ENCODE results near the gene BAZ2B. TPM values are rescaled to one million over a fixed set of nuclear protein-coding genes. Genes with fewer than 3 reads are reported as not detected.

The BAZ2B gene
- total and polyA plus RNA-seq, 2 of the 13 experiments (the other 11 are each of a cell fraction or from before 2014, with no cell fraction given), result 14.0 to 15.1 TPM

DNA sequence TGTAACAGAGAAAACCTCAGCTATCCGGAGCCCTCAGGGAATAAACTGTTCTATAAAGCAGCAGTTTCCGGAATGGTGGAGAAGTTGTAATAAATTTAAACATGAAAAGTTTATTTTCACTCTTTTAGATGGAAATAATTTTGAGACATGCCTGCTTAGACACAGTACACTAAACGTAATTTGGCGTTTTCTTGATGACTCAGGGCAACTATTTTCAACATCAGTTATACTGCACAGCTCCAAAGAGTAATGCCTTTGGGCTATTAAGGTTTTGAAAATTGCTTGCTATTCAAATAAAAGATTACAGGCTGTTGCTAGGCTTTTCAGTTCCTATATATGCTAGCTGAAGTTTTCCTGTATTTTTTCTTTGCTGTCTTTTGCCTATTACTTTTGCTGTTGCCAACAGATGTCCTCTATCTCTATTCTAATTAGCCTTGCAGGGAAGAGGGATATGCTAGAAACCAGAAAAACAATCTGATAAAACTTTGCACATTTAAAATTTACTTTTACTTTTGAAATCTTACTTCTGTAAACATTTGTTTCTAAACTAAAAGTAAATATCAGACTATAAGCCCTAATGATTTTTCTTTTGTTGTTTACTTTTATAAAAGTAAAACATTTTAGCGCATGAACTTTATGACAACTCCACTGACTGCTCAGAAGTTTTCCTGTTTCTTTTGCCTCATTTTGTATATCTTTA lies 216.5 kb downstream of the BAZ2B start (continued):
- TF ChIP-seq, protein P1, sequence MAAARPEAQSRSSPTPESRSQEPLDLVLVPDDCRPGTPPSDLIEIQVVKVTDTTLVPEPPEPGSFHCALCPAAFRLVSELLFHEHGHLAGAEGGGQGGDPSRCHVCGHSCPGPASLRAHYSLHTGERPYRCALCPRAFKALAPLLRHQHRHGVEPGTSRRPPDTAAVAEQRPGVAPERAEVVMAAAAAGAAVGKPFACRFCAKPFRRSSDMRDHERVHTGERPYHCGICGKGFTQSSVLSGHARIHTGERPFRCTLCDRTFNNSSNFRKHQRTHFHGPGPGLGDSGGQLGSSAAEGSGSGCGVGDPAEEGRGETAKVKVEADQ (CRISPR knock-in tag; IDR thresholded peaks at IDR 0.05; ENCODE audit: borderline replicate concordance), result no peak
- TF ChIP-seq ZFX (CRISPR knock-in tag; IDR thresholded peaks at IDR 0.05; ENCODE audit: low read depth), result no peak
- TF ChIP-seq RARA (CRISPR knock-in tag; IDR thresholded peaks at IDR 0.05), result peak; percentile 61
- TF ChIP-seq, protein P2, sequence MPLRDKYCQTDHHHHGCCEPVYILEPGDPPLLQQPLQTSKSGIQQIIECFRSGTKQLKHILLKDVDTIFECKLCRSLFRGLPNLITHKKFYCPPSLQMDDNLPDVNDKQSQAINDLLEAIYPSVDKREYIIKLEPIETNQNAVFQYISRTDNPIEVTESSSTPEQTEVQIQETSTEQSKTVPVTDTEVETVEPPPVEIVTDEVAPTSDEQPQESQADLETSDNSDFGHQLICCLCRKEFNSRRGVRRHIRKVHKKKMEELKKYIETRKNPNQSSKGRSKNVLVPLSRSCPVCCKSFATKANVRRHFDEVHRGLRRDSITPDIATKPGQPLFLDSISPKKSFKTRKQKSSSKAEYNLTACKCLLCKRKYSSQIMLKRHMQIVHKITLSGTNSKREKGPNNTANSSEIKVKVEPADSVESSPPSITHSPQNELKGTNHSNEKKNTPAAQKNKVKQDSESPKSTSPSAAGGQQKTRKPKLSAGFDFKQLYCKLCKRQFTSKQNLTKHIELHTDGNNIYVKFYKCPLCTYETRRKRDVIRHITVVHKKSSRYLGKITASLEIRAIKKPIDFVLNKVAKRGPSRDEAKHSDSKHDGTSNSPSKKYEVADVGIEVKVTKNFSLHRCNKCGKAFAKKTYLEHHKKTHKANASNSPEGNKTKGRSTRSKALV (CRISPR knock-in tag; IDR thresholded peaks at IDR 0.05), result no peak
- 0 out of 2 replicates have a peak, but pooled peaks have one; percentile 13 for TF ChIP-seq PPARG (CRISPR knock-in tag; conservative IDR thresholded peaks at IDR 0.05)
- no peak for TF ChIP-seq FOXP1 (IDR thresholded peaks at IDR 0.05)
- peak; percentile 37; the same call in 1 of the 2 replicates for TF ChIP-seq FOXP1 (CRISPR knock-in tag; IDR thresholded peaks at IDR 0.05)
- TF ChIP-seq ZSCAN12 (CRISPR knock-in tag; IDR thresholded peaks at IDR 0.05), result no peak
- TF ChIP-seq, protein P3, sequence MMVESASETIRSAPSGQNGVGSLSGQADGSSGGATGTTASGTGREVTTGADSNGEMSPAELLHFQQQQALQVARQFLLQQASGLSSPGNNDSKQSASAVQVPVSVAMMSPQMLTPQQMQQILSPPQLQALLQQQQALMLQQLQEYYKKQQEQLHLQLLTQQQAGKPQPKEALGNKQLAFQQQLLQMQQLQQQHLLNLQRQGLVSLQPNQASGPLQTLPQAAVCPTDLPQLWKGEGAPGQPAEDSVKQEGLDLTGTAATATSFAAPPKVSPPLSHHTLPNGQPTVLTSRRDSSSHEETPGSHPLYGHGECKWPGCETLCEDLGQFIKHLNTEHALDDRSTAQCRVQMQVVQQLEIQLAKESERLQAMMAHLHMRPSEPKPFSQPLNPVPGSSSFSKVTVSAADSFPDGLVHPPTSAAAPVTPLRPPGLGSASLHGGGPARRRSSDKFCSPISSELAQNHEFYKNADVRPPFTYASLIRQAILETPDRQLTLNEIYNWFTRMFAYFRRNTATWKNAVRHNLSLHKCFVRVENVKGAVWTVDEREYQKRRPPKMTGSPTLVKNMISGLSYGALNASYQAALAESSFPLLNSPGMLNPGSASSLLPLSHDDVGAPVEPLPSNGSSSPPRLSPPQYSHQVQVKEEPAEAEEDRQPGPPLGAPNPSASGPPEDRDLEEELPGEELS (CRISPR knock-in tag; IDR thresholded peaks at IDR 0.05), result no peak
- no peak for TF ChIP-seq TFDP2 (CRISPR knock-in tag; IDR thresholded peaks at IDR 0.05)
- TF ChIP-seq KDM1A (CRISPR knock-in tag; IDR thresholded peaks at IDR 0.05), result no peak
- no peak for TF ChIP-seq TCF7 (IDR thresholded peaks at IDR 0.05; ENCODE audit: low read depth)
- no peak for TF ChIP-seq ZNF335 (CRISPR knock-in tag; IDR thresholded peaks at IDR 0.05)
- TF ChIP-seq ZNF782 (CRISPR knock-in tag; IDR thresholded peaks at IDR 0.05; ENCODE audit: borderline replicate concordance), result no peak
- TF ChIP-seq TCF7L2 (IDR thresholded peaks at IDR 0.05; ENCODE audit: low read depth, low read length), result no peak
- no peak for TF ChIP-seq AGO1 (IDR thresholded peaks at IDR 0.05; ENCODE audit: low read depth, low read length, poor library complexity, severe bottlenecking)
- TF ChIP-seq ZNF441 (CRISPR knock-in tag; IDR thresholded peaks at IDR 0.05; ENCODE audit: borderline replicate concordance), result no peak
- no peak for TF ChIP-seq CBX2 (IDR thresholded peaks at IDR 0.05; ENCODE audit: low read depth, low read length)
- no peak for TF ChIP-seq CBX2 (CRISPR knock-in tag; IDR thresholded peaks at IDR 0.05; ENCODE audit: low read depth)
- no peak for TF ChIP-seq MBNL3 (CRISPR knock-in tag; conservative IDR thresholded peaks at IDR 0.05)
- no peak for TF ChIP-seq ZNF253 (CRISPR knock-in tag; IDR thresholded peaks at IDR 0.05; ENCODE audit: borderline replicate concordance)
- TF ChIP-seq FOXA3 (CRISPR knock-in tag; IDR thresholded peaks at IDR 0.05), result 0 out of 2 replicates have a peak, but pooled peaks have one; percentile 31
- TF ChIP-seq NCOA2 (CRISPR knock-in tag; IDR thresholded peaks at IDR 0.05), result 0 out of 2 replicates have a peak, but pooled peaks have one; percentile 14
- TF ChIP-seq HNF4A (CRISPR knock-in tag; IDR thresholded peaks at IDR 0.05), result no peak
- no peak for TF ChIP-seq ZNF414 (CRISPR knock-in tag; IDR thresholded peaks at IDR 0.05)
- no peak for TF ChIP-seq ZNF124 (CRISPR knock-in tag; IDR thresholded peaks at IDR 0.05)
- no peak for TF ChIP-seq GTF2F1 (IDR thresholded peaks at IDR 0.05; ENCODE audit: low read length)
